GM23338 (cell line): ENCODE measurements around the gene FILIP1. TPM values are rescaled to one million over a fixed set of nuclear protein-coding genes. Genes with fewer than 3 reads are reported as not detected.

Source experiments
- ATAC-seq: fragments of 200-7000 bp; cut with Tn5 transposase; 3 replicates; pipeline ENCODE4 v1.9.1; 2020
- DNase-seq: peaks from one replicate; pipeline ENCODE4 v3.0.0-alpha.2; 2015; ENCODE audit warnings: low spot score
- H2AFZ ChIP-seq: fragments of 200-600 bp; sonication (generic); 2 replicates; pipeline ENCODE4 v1.8.0; 2016; ENCODE audit warnings: antibody characterized with exemption, mild to moderate bottlenecking, moderate library complexity
- H3F3A ChIP-seq: fragments of 200-600 bp; sonication (generic); replicated peaks from 2 replicates; pipeline ENCODE4 v1.8.0; 2017; ENCODE audit warnings: antibody characterized with exemption, mixed run types, low read depth
- H3K27ac ChIP-seq: fragments of 200-600 bp; sonication (generic); 2 replicates; pipeline ENCODE4 v1.6.1; 2016; ENCODE audit warnings: low read depth
- H3K27me3 ChIP-seq: fragments of 200-600 bp; sonication (generic); 2 replicates; pipeline ENCODE4 v1.8.0; 2016; ENCODE audit warnings: mild to moderate bottlenecking, mixed run types, moderate library complexity; ENCODE audit not compliant: insufficient read depth
- H3K36me3 ChIP-seq: fragments of 200-600 bp; sonication (generic); 2 replicates; pipeline ENCODE4 v1.8.0; 2016; ENCODE audit warnings: mild to moderate bottlenecking; ENCODE audit not compliant: insufficient read depth
- H3K4me1 ChIP-seq: fragments of 200-600 bp; sonication (generic); 2 replicates; pipeline ENCODE4 v1.8.0; 2016; ENCODE audit warnings: mild to moderate bottlenecking, moderate library complexity; ENCODE audit not compliant: insufficient read depth
- H3K4me2 ChIP-seq: fragments of 200-600 bp; sonication (generic); 2 replicates; pipeline ENCODE4 v1.7.1; 2017; ENCODE audit warnings: mixed run types
- H3K4me3 ChIP-seq: fragments of 200-600 bp; sonication (generic); 2 replicates; pipeline ENCODE4 v1.6.1; 2016; ENCODE audit warnings: mixed run types
- H3K79me2 ChIP-seq: fragments of 200-600 bp; sonication (generic); replicated peaks from 2 replicates; pipeline ENCODE4 v1.8.0; 2017; ENCODE audit warnings: mild to moderate bottlenecking; ENCODE audit not compliant: insufficient read depth
- H3K9me2 ChIP-seq: fragments of 200-600 bp; sonication (generic); 2 replicates; pipeline ENCODE4 v1.8.0; 2017; ENCODE audit not compliant: insufficient read depth
- H4K20me1 ChIP-seq: fragments of 200-600 bp; sonication (generic); replicated peaks from 2 replicates; pipeline ENCODE4 v1.8.0; 2017; ENCODE audit warnings: mild to moderate bottlenecking; ENCODE audit not compliant: insufficient read depth
- H3K27ac Mint-ChIP-seq: 2 replicates; pipeline ENCODE4 v1.8.0; 2020; ENCODE audit warnings: inconsistent platforms, mild to moderate bottlenecking, moderate library complexity, mixed read lengths
- H3K27me3 Mint-ChIP-seq: 3 replicates; pipeline ENCODE4 v1.8.0; 2022; ENCODE audit warnings: low read depth, mild to moderate bottlenecking, moderate library complexity, mixed read lengths, inconsistent platforms; ENCODE audit not compliant: insufficient read depth, poor library complexity
- H3K36me3 Mint-ChIP-seq: 3 replicates; pipeline ENCODE4 v1.8.0; 2021; ENCODE audit warnings: low read depth, mild to moderate bottlenecking, inconsistent platforms, moderate library complexity, mixed read lengths
- H3K4me1 Mint-ChIP-seq: 3 replicates; pipeline ENCODE4 v1.8.0; 2020; ENCODE audit warnings: mild to moderate bottlenecking, inconsistent platforms, mixed read lengths
- H3K4me3 Mint-ChIP-seq: 3 replicates; pipeline ENCODE4 v1.8.0; 2021; ENCODE audit warnings: moderate library complexity, mild to moderate bottlenecking, inconsistent platforms, mixed read lengths
- H3K9me3 Mint-ChIP-seq: 3 replicates; pipeline ENCODE4 v1.8.0; 2020; ENCODE audit warnings: moderate library complexity, mild to moderate bottlenecking, inconsistent platforms, mixed read lengths
- CREB1 ChIP-seq: fragments of 250-450 bp; sonication (Bioruptor Pico); IDR thresholded peaks from 2 replicates; pipeline ENCODE4 v1.5.0; 2020; ENCODE audit warnings: low read depth, mild to moderate bottlenecking, moderate library complexity
- CTCF ChIP-seq, 2 experiments: fragments of 200-600 bp in 1 of 2; sonication (generic) in 1 of 2; conservative IDR thresholded peaks; 2 replicates each; pipeline versions ENCODE4 v1.5.1 to v1.6.1; 2016 to 2017; ENCODE audit warnings: antibody characterized with exemption in 2 of 2, low read depth in 2 of 2, mild to moderate bottlenecking in 2 of 2, moderate library complexity in 1 of 2
- ETS1 ChIP-seq: IDR thresholded peaks from 2 replicates; pipeline ENCODE4 v1.6.1; 2016; ENCODE audit warnings: antibody characterized with exemption
- EZH2 ChIP-seq: fragments of 200-600 bp; sonication (generic); IDR thresholded peaks from one replicate; pipeline ENCODE4 v1.8.0; 2017; ENCODE audit warnings: antibody characterized with exemption, mild to moderate bottlenecking, low read depth; ENCODE audit not compliant: unreplicated experiment
- EZH2phosphoT487 ChIP-seq: fragments of 200-600 bp; sonication (generic); IDR thresholded peaks from one replicate; pipeline ENCODE4 v1.8.1; 2018; ENCODE audit warnings: antibody characterized with exemption; ENCODE audit not compliant: unreplicated experiment
- JUNB ChIP-seq: IDR thresholded peaks from one replicate; pipeline ENCODE4 v1.6.1; 2016; ENCODE audit warnings: antibody characterized with exemption; ENCODE audit not compliant: unreplicated experiment
- NANOG ChIP-seq: IDR thresholded peaks from 2 replicates; pipeline ENCODE4 v1.6.1; 2016; ENCODE audit warnings: antibody characterized with exemption, borderline replicate concordance
- POLR2AphosphoS5 ChIP-seq: IDR thresholded peaks from 2 replicates; pipeline ENCODE4 v1.6.1; 2016; ENCODE audit warnings: antibody characterized with exemption, low read depth
- REST ChIP-seq: IDR thresholded peaks from one replicate; pipeline ENCODE4 v1.6.1; 2018; ENCODE audit warnings: antibody characterized with exemption; ENCODE audit not compliant: unreplicated experiment
- STAT1 ChIP-seq: IDR thresholded peaks from one replicate; pipeline ENCODE4 v1.6.1; 2016; ENCODE audit warnings: antibody characterized with exemption; ENCODE audit not compliant: unreplicated experiment
- ZNF114 ChIP-seq: fragments of 250-450 bp; sonication (Bioruptor Pico); IDR thresholded peaks from 2 replicates; pipeline ENCODE4 v1.5.0; 2020; ENCODE audit warnings: mild to moderate bottlenecking, moderate library complexity
- ZNF331 ChIP-seq: fragments of 250-450 bp; sonication (Bioruptor Pico); IDR thresholded peaks from 2 replicates; pipeline ENCODE4 v1.5.0; 2020; ENCODE audit warnings: low read depth, mild to moderate bottlenecking, moderate library complexity
- ZNF462 ChIP-seq: fragments of 250-450 bp; sonication (Bioruptor Pico); IDR thresholded peaks from 2 replicates; pipeline ENCODE4 v1.5.0; 2020; ENCODE audit warnings: mild to moderate bottlenecking, moderate library complexity
- polyA plus RNA-seq: library from polyadenylated mRNA; unstranded; fragments of >200 nt; fragmentation: Nextera tagmentation; extraction: Ambion mirVana; gene quantifications from 2 replicates; pipeline ENCODE4 v1.2.1, GENCODE V29; 2016
- total RNA-seq: library from RNA; depleted of rRNA; stranded (reverse); fragments of >200 nt; shearing (Covaris generic); gene quantifications from 2 replicates; pipeline ENCODE4 v1.2.3, GENCODE V29; 2014

Gene FILIP1
- total and polyA plus RNA-seq, 2 experiments from 2014 or later: 3.7 to 6.4 TPM

GRCh38 chr6:75347898-75348610 is 145.5 kb downstream of the FILIP1 start:
- H3K27me3 Mint-ChIP-seq: peaks cover 6% of the 10 kb centered on the region
- H3K27ac ChIP-seq: no peak overlapping the region
- no peaks in the 10 kb centered on the region for H3K27me3 ChIP-seq
- no peaks in the 10 kb centered on the region for H4K20me1 ChIP-seq
- H3K9me2 ChIP-seq: peaks cover 8% of the 10 kb centered on the region
- peaks cover 27% of the 10 kb centered on the region for H3K4me1 ChIP-seq
- H2AFZ ChIP-seq: no peak overlapping the region
- H3F3A ChIP-seq: no peaks in the 10 kb centered on the region
- H3K36me3 Mint-ChIP-seq: no peaks in the 10 kb centered on the region
- no peak overlapping the region for H3K27ac Mint-ChIP-seq
- no peak overlapping the region for H3K4me2 ChIP-seq
- H3K4me1 Mint-ChIP-seq: peaks cover 40% of the 10 kb centered on the region
- ATAC-seq (no peak), DNase-seq (no peak)
- TF ChIP-seq STAT1: no peak
- TF ChIP-seq JUNB: no peak
- no peak for TF ChIP-seq EZH2phosphoT487
- no peak for TF ChIP-seq POLR2AphosphoS5
- TF ChIP-seq ZNF331 (CRISPR knock-in tag): no peak
- no peak for TF ChIP-seq NANOG
- TF ChIP-seq ETS1: no peak
- TF ChIP-seq ZNF114 (CRISPR knock-in tag): no peak
- TF ChIP-seq ZNF462 (CRISPR knock-in tag): no peak
- TF ChIP-seq REST: no peak
- TF ChIP-seq CREB1 (CRISPR knock-in tag): no peak
- no peak for TF ChIP-seq EZH2
- no peak for TF ChIP-seq CTCF (conservative IDR thresholded peaks at IDR 0.05; ENCODE audit: low read depth in 2 of 2)
- no peaks in the 10 kb centered on the region for H3K9me3 Mint-ChIP-seq
- H3K4me3 Mint-ChIP-seq: no peak overlapping the region
- no peaks in the 10 kb centered on the region for H3K36me3 ChIP-seq
- no peak overlapping the region for H3K4me3 ChIP-seq
- no peaks in the 10 kb centered on the region for H3K79me2 ChIP-seq
